ENCODE measurements around the gene SAPCD1. TPM values are rescaled to one million over a fixed set of nuclear protein-coding genes. Genes with fewer than 3 reads are reported as not detected.

The SAPCD1 gene
- total RNA-seq, 1 experiment from 2014 or later: 13.7 TPM

GRCh38 chr6:31722173-31722572 is 40.3 kb upstream of the SAPCD1 start:
- POLR2A ChIA-PET: no interaction called here
- CTCF ChIA-PET: no interaction called here

More at GRCh38 chr6:31722173-31722572, 40.3 kb upstream of the SAPCD1 start:
- no peak for DNase-seq (ENCODE audit: low spot score)
- no peak for ATAC-seq
- H3K27me3 Mint-ChIP-seq (ENCODE audit: low read depth): peaks cover 4% of the 10 kb centered on the region; the same call in 1 of the 2 replicates
- TF ChIP-seq CTCF (IDR thresholded peaks at IDR 0.05): no peak
- TF ChIP-seq ZMAT4 (CRISPR knock-in tag; IDR thresholded peaks at IDR 0.05): no peak
- TF ChIP-seq ZNF423 (CRISPR knock-in tag; IDR thresholded peaks at IDR 0.05): no peak
- TF ChIP-seq ELF4 (CRISPR knock-in tag; IDR thresholded peaks at IDR 0.05; ENCODE audit: low read depth): no peak
- TF ChIP-seq USF1 (CRISPR knock-in tag; IDR thresholded peaks at IDR 0.05): no peak
- no peak for TF ChIP-seq ATF2 (CRISPR knock-in tag; IDR thresholded peaks at IDR 0.05; ENCODE audit: borderline replicate concordance, low read depth)
- no peak for TF ChIP-seq NFATC4 (CRISPR knock-in tag; IDR thresholded peaks at IDR 0.05)
- no peak for TF ChIP-seq NFE2L1 (CRISPR knock-in tag; IDR thresholded peaks at IDR 0.05)
- no peak for TF ChIP-seq ZNF219 (CRISPR knock-in tag; IDR thresholded peaks at IDR 0.05; ENCODE audit: borderline replicate concordance)
- no peak for TF ChIP-seq ARID4B (CRISPR knock-in tag; IDR thresholded peaks at IDR 0.05; ENCODE audit: borderline replicate concordance)
- TF ChIP-seq FOXP1 (CRISPR knock-in tag; IDR thresholded peaks at IDR 0.05; ENCODE audit: borderline replicate concordance): no peak
- TF ChIP-seq CREB1 (CRISPR knock-in tag; IDR thresholded peaks at IDR 0.05): no peak
- TF ChIP-seq USF2 (CRISPR knock-in tag; IDR thresholded peaks at IDR 0.05): no peak
- TF ChIP-seq CREM (CRISPR knock-in tag; IDR thresholded peaks at IDR 0.05): no peak
- H3K4me3 Mint-ChIP-seq: no peak overlapping the region
- no peaks in the 10 kb centered on the region for H3K9me3 Mint-ChIP-seq
- H3K27ac Mint-ChIP-seq: no peak overlapping the region
- H3K36me3 Mint-ChIP-seq: peaks cover 9% of the 10 kb centered on the region
- H3K4me1 Mint-ChIP-seq: peaks cover 18% of the 10 kb centered on the region
